Activated naive CD4-positive, alpha-beta T cell treated with anti-CD3 and anti-CD28 coated beads, Interleukin-2, amount 10 ng/mL, durations not matched to agents 7 days and 5 days (primary cell): ENCODE results near the gene RMI1.

Experiments used
- CTCF ChIA-PET: fragments of 350-600 bp; sonication (Branson Sonifier 250); formaldehyde crosslinking; loops from one replicate; lab custom pipeline; 2021; ENCODE audit warnings: antibody characterized with exemption; lab: Charles Lee
- DNase-seq: peaks from one replicate; pipeline ENCODE4 v3.0.0-alpha.2; 2020
- H3K27ac Mint-ChIP-seq: one replicate; pipeline ENCODE4 v1.8.0; 2021; ENCODE audit warnings: mild to moderate bottlenecking, moderate library complexity, mixed read lengths
- H3K27me3 Mint-ChIP-seq: one replicate; pipeline ENCODE4 v1.8.0; 2021; ENCODE audit warnings: mild to moderate bottlenecking, mixed read lengths
- H3K36me3 Mint-ChIP-seq: one replicate; pipeline ENCODE4 v1.8.0; 2021; ENCODE audit warnings: mixed read lengths
- H3K4me1 Mint-ChIP-seq: one replicate; pipeline ENCODE4 v1.8.0; 2021; ENCODE audit warnings: mixed read lengths
- H3K4me3 Mint-ChIP-seq: one replicate; pipeline ENCODE4 v1.8.0; 2021; ENCODE audit warnings: mild to moderate bottlenecking, moderate library complexity, mixed read lengths
- H3K9me3 Mint-ChIP-seq: one replicate; pipeline ENCODE4 v1.8.0; 2021; ENCODE audit warnings: mixed read lengths

RMI1 gene

DNA sequence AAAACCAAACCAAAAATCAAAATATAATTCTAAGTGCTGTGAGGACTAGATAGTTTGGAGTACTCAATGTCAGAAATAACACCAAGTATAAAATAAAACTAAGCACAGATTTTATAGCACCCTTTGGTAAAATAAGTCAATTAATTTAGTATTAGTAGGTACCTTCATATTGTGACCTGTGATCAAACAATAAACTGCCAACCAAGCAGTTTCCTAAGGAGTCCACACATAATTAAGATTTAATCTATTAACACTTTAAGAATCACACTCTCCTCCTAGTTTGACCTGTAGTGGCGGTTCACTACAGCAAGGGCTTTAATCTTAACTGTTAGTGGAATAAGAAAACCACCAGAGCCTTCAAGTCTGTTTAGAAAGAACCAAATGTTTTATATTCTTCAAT is 3.4 kb upstream of the RMI1 start:
- no peak for DNase-seq
- CTCF ChIA-PET, result interaction anchor here (1.0 kb wide), 1 partner anchor 14 kb away, joined by 3 read pairs; no protein-coding TSS in a partner anchor
- Mint-ChIP-seq H3K4me1 (peaks cover 51% of the 10 kb centered on the region), H3K36me3 (peaks cover 66% of the 10 kb centered on the region), H3K27ac (peak overlapping the region; percentile 99), H3K4me3 (peak overlapping the region; percentile 98), H3K9me3 (no peaks in the 10 kb centered on the region), H3K27me3 (peaks cover 4% of the 10 kb centered on the region)

DNA sequence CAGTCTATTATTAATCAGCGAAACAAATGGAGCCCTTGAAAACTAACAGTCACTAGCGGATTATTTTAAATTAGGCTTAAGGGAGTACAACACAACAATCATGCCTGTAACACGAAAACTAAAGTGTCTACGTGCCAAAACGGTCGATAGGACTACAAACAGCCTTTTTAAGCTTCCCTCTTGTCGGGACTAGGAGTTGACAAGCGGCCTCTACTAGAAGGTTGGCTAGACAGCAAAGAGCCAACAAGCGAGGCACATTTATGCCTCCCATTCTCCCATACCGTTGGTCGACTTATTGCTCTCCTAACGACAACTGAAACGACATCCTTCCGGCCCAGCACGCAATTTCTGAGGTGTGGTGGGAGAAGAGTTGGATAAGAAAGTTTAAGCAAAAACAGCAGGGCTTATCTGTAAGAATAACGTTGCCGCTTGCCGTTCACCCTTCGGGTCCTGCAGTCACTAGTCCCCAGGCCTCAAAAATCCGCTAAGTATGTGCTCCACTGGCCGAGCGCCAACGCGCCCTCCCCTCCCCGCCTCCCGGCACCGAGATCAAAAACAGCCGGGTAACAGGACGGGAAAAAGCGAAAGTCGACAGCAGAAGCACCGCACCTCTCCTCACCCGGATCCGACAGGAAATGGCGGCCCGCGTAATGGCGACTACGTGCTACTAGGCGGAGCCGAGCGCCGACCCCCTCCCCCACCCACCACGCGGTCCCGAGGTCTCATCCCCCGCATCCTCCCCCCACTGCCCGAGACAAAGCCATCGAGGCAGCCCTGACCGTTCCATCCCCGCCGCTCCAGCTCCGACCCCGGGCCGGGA is 1.4 kb upstream of the RMI1 start:
- Mint-ChIP-seq H3K4me3 (peak overlapping the region; percentile 98), H3K9me3 (no peaks in the 10 kb centered on the region), H3K36me3 (peaks cover 60% of the 10 kb centered on the region), H3K4me1 (peaks cover 56% of the 10 kb centered on the region), H3K27me3 (peaks cover 4% of the 10 kb centered on the region), H3K27ac (peak overlapping the region; percentile 99)
- peak; percentile 94 for DNase-seq
- CTCF ChIA-PET, result interaction anchor here (0.5 to 1.8 kb wide), 3 partner anchors 282 to 314 kb away, joined by 3 to 6 read pairs (median 5); no protein-coding TSS in a partner anchor

DNA sequence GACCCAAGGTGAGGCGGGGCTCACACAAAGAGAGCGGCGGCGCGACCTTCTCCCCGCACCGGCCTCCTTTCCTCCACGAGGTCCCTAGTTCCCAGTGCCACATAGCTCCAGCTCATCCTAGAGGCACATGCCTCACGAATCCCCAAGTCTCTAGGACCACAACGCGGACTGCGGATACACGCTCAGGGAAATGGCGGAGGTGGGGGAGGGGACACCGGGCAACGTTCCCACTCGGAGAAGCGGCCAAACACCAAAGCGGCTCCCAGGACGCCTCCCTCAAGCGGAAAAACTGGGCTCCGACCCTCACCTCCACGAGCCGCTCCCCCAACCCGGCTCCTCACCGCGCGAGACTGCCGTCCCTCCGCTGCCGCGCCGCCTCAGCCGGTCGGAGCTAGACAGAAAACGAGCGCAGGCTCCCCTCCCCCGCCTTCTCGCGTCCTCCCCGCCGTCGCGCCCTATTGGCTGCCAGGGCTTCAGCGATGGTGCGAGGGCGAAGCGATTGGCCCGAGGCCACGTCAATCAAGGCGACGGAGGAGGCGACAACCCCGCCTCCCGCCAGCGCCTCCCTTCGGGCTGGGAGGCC is 702 bp upstream of the RMI1 start, which contains the start of gene HNRNPK:
Gene HNRNPK (minus strand): TSS at position 404 of the 583 bp plus-strand sequence. CDS start 1,963 bp downstream, outside the sequence.
- peaks cover 53% of the 10 kb centered on the region for H3K36me3 Mint-ChIP-seq
- DNase-seq, result peak; percentile 99
- H3K27me3 Mint-ChIP-seq, result peaks cover 4% of the 10 kb centered on the region
- no peaks in the 10 kb centered on the region for H3K9me3 Mint-ChIP-seq
- H3K4me1 Mint-ChIP-seq, result peaks cover 49% of the 10 kb centered on the region
- peak within 1 kb of the TSS; percentile 98 for H3K4me3 Mint-ChIP-seq
- peak within 1 kb of the TSS; percentile 99 for H3K27ac Mint-ChIP-seq
- CTCF ChIA-PET, result interaction anchor here (1.0 to 1.8 kb wide), 2 partner anchors 281 to 314 kb away, joined by 3 to 5 read pairs; no protein-coding TSS in a partner anchor

DNA sequence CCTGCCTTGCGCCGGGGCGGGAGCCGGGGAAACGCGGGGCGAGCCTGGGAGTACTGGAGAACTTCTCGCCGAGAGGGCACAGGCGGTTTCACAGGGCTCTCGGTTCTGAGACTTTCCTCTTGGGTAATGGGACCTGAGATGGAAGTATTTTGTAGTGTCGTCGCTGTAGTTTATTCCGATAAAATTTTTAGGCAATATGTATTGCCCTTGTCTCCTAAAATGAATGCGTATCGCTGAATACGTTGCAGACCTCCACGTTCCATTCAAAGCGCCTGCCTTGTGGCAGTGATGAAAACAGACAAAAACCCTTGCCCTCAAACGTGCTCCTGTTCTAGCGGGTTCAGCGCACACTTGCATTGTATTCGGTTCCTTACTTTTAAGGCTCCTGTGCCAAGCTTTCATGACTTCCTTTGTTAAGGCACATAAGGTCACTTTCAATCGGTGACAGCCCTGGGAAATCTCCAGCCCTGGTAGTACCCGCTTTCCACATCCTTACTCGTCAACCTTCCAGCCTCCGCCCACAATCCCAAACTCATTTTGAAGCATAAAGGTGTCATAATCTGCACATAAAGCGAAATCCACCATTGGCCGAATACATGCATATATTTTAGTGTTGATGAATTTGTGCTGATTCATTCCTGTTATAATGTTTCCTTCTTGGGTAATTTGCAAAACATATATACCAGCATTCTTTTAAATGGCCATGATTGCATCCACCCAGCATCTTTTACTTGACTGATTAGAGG is 694 bp downstream of the RMI1 start:
- peaks cover 41% of the 10 kb centered on the region for H3K4me1 Mint-ChIP-seq
- DNase-seq, result peak; percentile 41

DNA sequence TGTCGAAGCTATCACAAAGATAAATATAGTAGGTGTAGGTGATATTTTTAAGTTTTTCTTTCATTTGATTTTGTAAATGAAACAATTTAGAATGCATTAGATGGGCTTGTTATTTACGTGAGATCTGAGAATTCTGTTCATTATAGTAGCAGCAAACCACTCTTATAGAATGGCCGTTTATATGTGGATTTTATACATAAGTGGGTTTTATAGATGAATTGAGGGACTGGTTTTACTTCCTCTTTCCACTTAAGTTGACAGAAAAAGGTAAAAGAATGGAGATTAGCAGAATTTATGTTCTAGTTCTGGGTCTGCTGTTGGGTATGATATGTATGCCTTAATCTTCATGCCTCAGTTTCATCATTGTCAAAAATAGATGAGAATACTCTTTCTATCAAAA is 5.6 kb downstream of the RMI1 start:
- CTCF ChIA-PET, result no interaction called here
- Mint-ChIP-seq H3K27ac (no peak overlapping the region), H3K9me3 (no peaks in the 10 kb centered on the region), H3K36me3 (peaks cover 36% of the 10 kb centered on the region), H3K4me3 (no peak overlapping the region), H3K27me3 (no peaks in the 10 kb centered on the region), H3K4me1 (peaks cover 35% of the 10 kb centered on the region)
- no peak for DNase-seq

More for the DNA sequence above, 694 bp downstream of the RMI1 start:
- CTCF ChIA-PET, result interaction anchor here (0.7 to 1.8 kb wide), 3 partner anchors 60 to 313 kb away, joined by 3 to 7 read pairs (median 5); partner anchors contain the start of gene KIF27
- Mint-ChIP-seq H3K27ac (peak overlapping the region; percentile 99), H3K4me3 (peak overlapping the region; percentile 98), H3K9me3 (no peaks in the 10 kb centered on the region), H3K27me3 (peaks cover 4% of the 10 kb centered on the region), H3K36me3 (peaks cover 39% of the 10 kb centered on the region)

DNA sequence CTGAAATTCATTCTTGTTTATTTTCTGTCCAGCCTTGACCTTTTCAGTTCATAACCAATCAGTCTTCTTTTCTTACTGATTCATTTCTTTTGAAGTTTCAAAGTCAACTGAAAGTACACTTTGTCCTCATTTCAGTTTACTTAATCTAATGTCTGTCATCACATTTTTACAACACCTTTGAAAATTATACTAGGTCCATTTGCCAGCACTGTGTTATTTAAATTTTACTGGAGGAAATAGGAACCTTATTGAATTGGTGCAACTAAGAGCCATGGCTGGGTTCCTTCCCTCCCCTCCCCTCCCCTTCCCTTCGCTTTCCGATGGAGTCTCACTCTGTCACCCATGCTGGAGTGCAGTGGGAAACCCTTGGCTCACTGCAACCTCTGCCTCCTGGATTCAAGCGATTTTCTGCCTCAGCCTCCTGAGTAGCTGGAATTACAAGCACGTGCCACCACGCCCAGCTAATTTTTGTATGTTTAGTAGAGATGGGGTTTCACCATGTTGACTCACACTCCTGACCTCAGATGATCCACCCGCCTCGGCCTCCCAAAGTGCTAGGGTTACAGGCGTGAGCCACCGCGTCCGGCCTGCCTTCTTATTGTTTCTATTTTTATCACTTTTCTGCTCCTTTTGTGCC is 6.3 kb downstream of the RMI1 start:
- H3K36me3 Mint-ChIP-seq, result peaks cover 40% of the 10 kb centered on the region
- no peaks in the 10 kb centered on the region for H3K9me3 Mint-ChIP-seq
- CTCF ChIA-PET, result no interaction called here
- no peaks in the 10 kb centered on the region for H3K27me3 Mint-ChIP-seq
- H3K27ac Mint-ChIP-seq, result no peak overlapping the region
- DNase-seq, result no peak
- H3K4me1 Mint-ChIP-seq, result peaks cover 32% of the 10 kb centered on the region
- H3K4me3 Mint-ChIP-seq, result no peak overlapping the region

DNA sequence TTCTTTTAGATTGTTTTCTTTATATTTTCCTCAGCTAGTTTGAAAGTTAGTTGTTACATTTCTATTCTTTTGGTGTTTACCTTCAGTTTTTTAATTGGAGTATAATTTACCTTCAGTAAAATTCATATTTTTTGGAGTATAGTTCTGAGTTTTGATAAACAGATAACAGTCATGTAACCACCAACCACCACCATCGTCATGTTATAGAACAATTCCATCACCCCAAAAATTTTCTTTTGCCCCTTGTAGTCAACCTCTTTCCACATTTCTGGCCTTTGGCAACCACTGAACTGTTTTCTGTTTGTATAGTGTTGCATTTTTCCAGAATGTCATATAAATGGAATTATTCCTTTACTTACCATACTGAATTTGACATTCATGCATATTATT is 6.8 kb downstream of the RMI1 start:
- H3K27ac Mint-ChIP-seq, result no peak overlapping the region

DNA sequence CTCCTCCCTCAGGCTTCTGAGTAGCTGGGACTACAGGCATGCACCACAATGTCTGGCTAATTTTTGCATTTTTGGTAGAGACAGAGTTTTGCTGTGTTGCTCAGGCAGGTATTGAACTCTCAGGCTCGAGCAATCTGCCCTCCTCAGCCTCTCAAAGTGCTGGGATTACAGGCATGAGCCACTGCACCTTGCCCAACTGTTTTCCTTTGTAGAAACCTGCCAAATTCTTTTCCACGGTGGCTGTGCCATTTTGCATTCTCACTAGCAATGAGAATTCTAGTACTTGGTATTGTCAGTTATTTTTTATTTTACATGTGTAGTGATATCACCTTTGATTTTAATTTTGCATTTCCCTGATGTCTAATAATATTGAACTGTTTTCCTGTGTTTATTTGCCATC is 7.8 kb downstream of the RMI1 start:
- Mint-ChIP-seq H3K36me3 (peaks cover 35% of the 10 kb centered on the region), H3K4me3 (no peak overlapping the region), H3K27me3 (no peaks in the 10 kb centered on the region), H3K27ac (no peak overlapping the region), H3K4me1 (peaks cover 18% of the 10 kb centered on the region), H3K9me3 (no peaks in the 10 kb centered on the region)
- CTCF ChIA-PET, result no interaction called here
- no peak for DNase-seq

More for the DNA sequence above, 6.8 kb downstream of the RMI1 start:
- CTCF ChIA-PET, result no interaction called here
- H3K4me1 Mint-ChIP-seq, result peaks cover 27% of the 10 kb centered on the region
- H3K4me3 Mint-ChIP-seq, result no peak overlapping the region
- H3K27me3 Mint-ChIP-seq, result no peaks in the 10 kb centered on the region
- no peak for DNase-seq
- no peaks in the 10 kb centered on the region for H3K9me3 Mint-ChIP-seq
- H3K36me3 Mint-ChIP-seq, result peaks cover 41% of the 10 kb centered on the region

DNA sequence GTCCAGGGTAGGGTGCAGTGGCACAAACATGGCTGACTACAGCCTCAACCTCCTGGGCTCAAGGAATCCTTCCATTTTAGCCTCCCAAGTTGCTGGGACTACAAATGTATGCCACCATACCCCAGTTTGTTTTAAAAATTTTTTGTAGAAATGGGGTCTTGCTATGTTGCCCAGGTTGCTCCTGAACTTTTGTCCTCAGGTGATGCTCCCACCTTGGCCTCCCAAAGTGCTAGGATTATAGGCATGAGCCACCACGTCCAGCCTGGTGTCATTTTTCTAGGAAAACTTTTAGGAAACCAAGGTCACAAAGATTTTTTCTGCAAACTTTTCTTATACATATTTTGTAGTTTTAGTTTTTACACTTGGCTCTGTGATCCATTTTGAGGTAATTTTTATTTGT is 10.8 kb downstream of the RMI1 start:
- no peaks in the 10 kb centered on the region for H3K27me3 Mint-ChIP-seq
- DNase-seq, result no peak
- H3K9me3 Mint-ChIP-seq, result no peaks in the 10 kb centered on the region
- peaks cover 20% of the 10 kb centered on the region for H3K4me1 Mint-ChIP-seq
- CTCF ChIA-PET, result no interaction called here
- peaks cover 45% of the 10 kb centered on the region for H3K36me3 Mint-ChIP-seq
- no peak overlapping the region for H3K27ac Mint-ChIP-seq
- no peak overlapping the region for H3K4me3 Mint-ChIP-seq

DNA sequence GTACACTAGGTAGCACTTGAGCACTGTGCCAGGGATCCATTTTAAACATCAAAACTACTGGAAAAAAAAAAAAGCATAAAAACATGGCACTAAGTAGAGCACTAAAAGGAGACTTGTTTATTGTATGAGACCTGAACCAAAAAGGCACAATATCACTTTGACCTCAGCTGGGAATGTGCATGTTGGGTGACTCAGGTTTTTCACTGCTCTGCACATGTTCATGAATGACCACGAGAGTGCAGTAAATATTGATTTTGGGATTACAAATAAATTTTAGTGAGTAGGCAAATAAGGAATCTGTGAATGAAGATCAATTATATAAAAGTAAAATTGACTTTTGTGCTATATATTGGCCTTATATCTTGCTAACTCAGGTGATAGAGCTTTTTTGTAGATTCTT is 11.8 kb downstream of the RMI1 start:
- H3K27ac Mint-ChIP-seq, result no peak overlapping the region
- H3K36me3 Mint-ChIP-seq, result peaks cover 43% of the 10 kb centered on the region
- H3K27me3 Mint-ChIP-seq, result no peaks in the 10 kb centered on the region
- no peaks in the 10 kb centered on the region for H3K9me3 Mint-ChIP-seq
- peaks cover 17% of the 10 kb centered on the region for H3K4me1 Mint-ChIP-seq
- CTCF ChIA-PET, result interaction anchor here (0.6 kb wide), 1 partner anchor 324 kb away, joined by 3 read pairs; no protein-coding TSS in a partner anchor
- DNase-seq, result no peak
- H3K4me3 Mint-ChIP-seq, result no peak overlapping the region

DNA sequence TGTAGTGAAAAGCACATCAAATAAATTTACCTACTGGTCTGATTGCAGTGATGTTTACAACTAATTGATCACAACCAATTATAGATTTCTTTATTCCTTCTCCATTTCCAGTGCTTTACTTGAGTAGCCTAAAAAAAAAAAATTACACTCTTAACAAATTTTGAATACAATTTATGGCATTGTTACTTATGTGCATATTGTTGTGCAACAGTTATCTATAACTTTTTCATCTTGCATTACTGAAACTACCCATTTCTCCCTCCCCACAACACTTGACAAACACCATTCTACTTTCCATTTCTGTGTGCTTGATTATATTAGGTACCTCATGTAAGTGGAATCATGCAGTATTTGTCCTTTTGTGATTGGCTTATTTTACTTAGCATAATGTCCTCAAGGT is 12.3 kb downstream of the RMI1 start:
- H3K27me3 Mint-ChIP-seq, result no peaks in the 10 kb centered on the region
- peaks cover 41% of the 10 kb centered on the region for H3K36me3 Mint-ChIP-seq
- no peak overlapping the region for H3K4me3 Mint-ChIP-seq
- H3K27ac Mint-ChIP-seq, result no peak overlapping the region
- CTCF ChIA-PET, result no interaction called here
- H3K4me1 Mint-ChIP-seq, result peaks cover 17% of the 10 kb centered on the region
- no peaks in the 10 kb centered on the region for H3K9me3 Mint-ChIP-seq
- no peak for DNase-seq

DNA sequence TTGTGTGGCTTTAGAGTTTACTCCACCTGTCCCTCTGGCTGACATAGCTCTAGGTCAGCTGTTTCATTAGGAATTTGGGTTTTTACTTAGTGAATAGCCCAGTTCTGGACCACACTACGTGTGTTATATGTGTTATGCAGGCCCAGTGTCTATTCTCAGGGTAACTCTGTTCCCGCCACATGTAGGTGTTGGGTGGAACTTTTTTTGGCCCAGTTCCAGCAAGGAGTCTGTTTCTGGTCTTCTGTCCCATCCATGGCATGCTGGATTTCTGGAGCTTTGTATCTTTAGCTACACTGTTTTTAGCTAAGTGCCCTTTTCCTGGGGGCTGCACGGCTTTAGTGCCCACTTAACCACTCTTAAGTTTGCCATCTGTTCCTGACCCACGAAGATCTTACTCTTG is 15.5 kb downstream of the RMI1 start:
- Mint-ChIP-seq H3K4me3 (no peak overlapping the region), H3K36me3 (peaks cover 22% of the 10 kb centered on the region), H3K27ac (no peak overlapping the region), H3K9me3 (no peaks in the 10 kb centered on the region), H3K27me3 (no peaks in the 10 kb centered on the region), H3K4me1 (peaks cover 17% of the 10 kb centered on the region)
- CTCF ChIA-PET, result no interaction called here
- DNase-seq, result no peak

DNA sequence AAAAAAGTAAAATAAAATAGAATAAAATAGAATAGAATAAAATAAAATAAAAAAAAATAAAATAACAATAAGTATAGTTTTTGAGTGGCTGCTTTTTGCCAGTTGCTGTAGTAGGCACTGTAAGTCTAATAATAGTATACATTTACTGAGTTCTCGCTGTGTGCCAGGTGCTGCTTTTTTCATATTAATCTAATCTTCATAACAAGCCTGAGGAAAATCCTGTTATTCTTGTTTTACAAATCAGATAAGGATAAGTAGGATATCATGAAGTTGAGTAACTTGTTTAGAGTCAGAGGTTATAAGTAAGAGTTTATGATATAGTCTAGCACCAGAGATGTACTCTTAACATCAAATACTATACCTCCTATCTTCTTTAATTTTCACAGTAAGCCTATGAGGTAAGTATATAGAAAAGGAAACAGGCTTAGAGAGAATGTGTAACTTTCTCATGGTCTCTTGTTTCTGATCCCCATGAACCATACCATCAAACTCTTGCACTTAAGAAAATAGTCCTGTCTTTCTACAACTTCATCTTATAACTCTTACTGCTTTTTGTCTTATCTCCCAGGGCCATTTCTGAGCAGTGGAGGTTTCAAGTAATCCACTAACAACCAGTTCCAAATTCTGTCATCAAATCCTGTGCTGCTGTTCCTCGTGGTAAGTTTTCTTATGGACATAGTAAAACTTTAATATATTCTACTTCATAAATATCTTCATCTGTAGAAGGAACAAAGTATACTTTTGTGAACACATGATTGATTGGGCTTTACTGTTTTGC is 18.7 kb downstream of the RMI1 start:
- Mint-ChIP-seq H3K9me3 (no peaks in the 10 kb centered on the region), H3K36me3 (peaks cover 23% of the 10 kb centered on the region), H3K27me3 (no peaks in the 10 kb centered on the region), H3K27ac (no peak overlapping the region), H3K4me3 (no peak overlapping the region), H3K4me1 (peaks cover 28% of the 10 kb centered on the region)
- no peak for DNase-seq
- CTCF ChIA-PET, result no interaction called here
